DND-41 (cell line): ENCODE results near the gene PER2.

Source experiments
- ATAC-seq: fragments of 200-7000 bp; cut with Tn5 transposase; 3 replicates; pipeline ENCODE4 v1.9.1; 2021; ENCODE audit warnings: low read depth; ENCODE audit not compliant: insufficient read depth
- DNase-seq: peaks from one replicate; pipeline ENCODE4 v3.0.0-alpha.2; 2020
- H2AFZ ChIP-seq: 2 replicates; pipeline ENCODE4 v1.6.0; 2012; ENCODE audit warnings: low read depth, low read length
- H3K27ac ChIP-seq: 2 replicates; pipeline ENCODE4 v1.5.1; 2012; ENCODE audit warnings: low read length, inconsistent platforms
- H3K27me3 ChIP-seq: fragments of 200-600 bp; sonication (generic); 2 replicates; pipeline ENCODE4 v1.6.0; 2012; ENCODE audit warnings: low read length, mild to moderate bottlenecking, inconsistent platforms; ENCODE audit not compliant: insufficient read depth, poor library complexity
- H3K36me3 ChIP-seq: 2 replicates; pipeline ENCODE4 v1.5.1; 2012; ENCODE audit warnings: low read length, inconsistent platforms; ENCODE audit not compliant: insufficient read depth
- H3K4me1 ChIP-seq: 2 replicates; pipeline ENCODE4 v1.5.1; 2012; ENCODE audit warnings: mild to moderate bottlenecking, low read length; ENCODE audit not compliant: insufficient read depth
- H3K4me2 ChIP-seq: 2 replicates; pipeline ENCODE4 v1.6.0; 2012; ENCODE audit warnings: mild to moderate bottlenecking, moderate library complexity, low read length, inconsistent platforms; ENCODE audit not compliant: insufficient read depth
- H3K4me3 ChIP-seq, 2 experiments: fragments of 200-600 bp in 1 of 2; shearing (Covaris generic) in 1 of 2; 2 replicates each; pipeline ENCODE4 v1.5.1; 2012 to 2016; ENCODE audit warnings: inconsistent platforms in 2 of 2, low read length in 2 of 2, mild to moderate bottlenecking in 2 of 2, low read depth in 1 of 2, moderate library complexity in 1 of 2
- H3K79me2 ChIP-seq: 2 replicates; pipeline ENCODE4 v1.6.0; 2012; ENCODE audit warnings: low read length, inconsistent platforms; ENCODE audit not compliant: insufficient read depth
- H3K9ac ChIP-seq: 2 replicates; pipeline ENCODE4 v1.6.0; 2012; ENCODE audit warnings: low read depth, mild to moderate bottlenecking, inconsistent platforms, low read length, moderate library complexity
- H3K9me3 ChIP-seq: 2 replicates; pipeline ENCODE4 v1.5.1; 2012; ENCODE audit warnings: low read length, moderate library complexity, mild to moderate bottlenecking, inconsistent platforms; ENCODE audit not compliant: insufficient read depth, severe bottlenecking
- H4K20me1 ChIP-seq: 2 replicates; pipeline ENCODE4 v1.6.0; 2012; ENCODE audit warnings: low read length; ENCODE audit not compliant: insufficient read depth
- CTCF ChIP-seq: IDR thresholded peaks from 2 replicates; pipeline ENCODE4 v1.5.1; 2012; ENCODE audit warnings: borderline replicate concordance, low read length, moderate library complexity, mild to moderate bottlenecking; ENCODE audit not compliant: poor library complexity, severe bottlenecking; ENCODE audit errors: extremely low read depth
- EZH2 ChIP-seq: IDR thresholded peaks from 3 replicates; pipeline ENCODE4 v1.6.1; 2012; ENCODE audit warnings: borderline replicate concordance, low read depth, mild to moderate bottlenecking, moderate library complexity, low read length, inconsistent platforms; ENCODE audit not compliant: severe bottlenecking

PER2 gene

GRCh38 chr2:238250896-238251295 lies 37.5 kb downstream of the PER2 start:
- no peak for ATAC-seq
- H3K4me2 ChIP-seq = no peak overlapping the region
- no peak for DNase-seq
- no peaks in the 10 kb centered on the region for H4K20me1 ChIP-seq
- peaks cover 65% of the 10 kb centered on the region for H3K36me3 ChIP-seq
- no peaks in the 10 kb centered on the region for H3K27me3 ChIP-seq
- H2AFZ ChIP-seq = no peak overlapping the region
- H3K79me2 ChIP-seq = no peaks in the 10 kb centered on the region
- H3K9me3 ChIP-seq = no peaks in the 10 kb centered on the region
- no peak overlapping the region for H3K9ac ChIP-seq
- H3K4me1 ChIP-seq = no peaks in the 10 kb centered on the region
- H3K27ac ChIP-seq = no peak overlapping the region
- H3K4me3 ChIP-seq = no peak overlapping the region
- TF ChIP-seq EZH2 (no peak), CTCF (no peak)

GRCh38 chr2:238247841-238248453 lies 40.5 kb downstream of the PER2 start:
- no peak overlapping the region for H3K9ac ChIP-seq
- H3K36me3 ChIP-seq = peaks cover 46% of the 10 kb centered on the region
- H2AFZ ChIP-seq = no peak overlapping the region
- H3K27ac ChIP-seq = no peak overlapping the region
- ATAC-seq (no peak), DNase-seq (no peak)
- no peaks in the 10 kb centered on the region for H3K9me3 ChIP-seq
- H3K4me2 ChIP-seq = no peak overlapping the region
- H3K27me3 ChIP-seq = no peaks in the 10 kb centered on the region
- H3K79me2 ChIP-seq = no peaks in the 10 kb centered on the region
- H3K4me1 ChIP-seq = no peaks in the 10 kb centered on the region
- TF ChIP-seq EZH2 (no peak), CTCF (no peak)
- no peak overlapping the region for H3K4me3 ChIP-seq
- no peaks in the 10 kb centered on the region for H4K20me1 ChIP-seq

- H3K36me3 ChIP-seq = peaks cover 39% of the 10 kb centered on the region
- ATAC-seq = no peak
Observed at GRCh38 chr2:238247002-238247822, 41.2 kb downstream of the PER2 start.

More at GRCh38 chr2:238247002-238247822, 41.2 kb downstream of the PER2 start:
- Histone ChIP-seq H3K9ac (no peak overlapping the region), H3K9me3 (no peaks in the 10 kb centered on the region), H3K27ac (no peak overlapping the region), H3K79me2 (no peaks in the 10 kb centered on the region), H4K20me1 (no peaks in the 10 kb centered on the region), H3K4me3 (no peak overlapping the region), H3K4me2 (no peak overlapping the region), H3K27me3 (no peaks in the 10 kb centered on the region), H3K4me1 (no peaks in the 10 kb centered on the region), H2AFZ (no peak overlapping the region)
- TF ChIP-seq EZH2 = no peak
- no peak for TF ChIP-seq CTCF
- DNase-seq = no peak
